Stimulated activated CD4-positive, alpha-beta T cell treated with anti-CD3 and anti-CD28 coated beads, Interleukin-15, amount 100 ng/mL, for 24 hours (primary cell): ENCODE data around the gene IL18R1.

Source experiments
- DNase-seq: peaks from one replicate; pipeline ENCODE4 v3.0.0-alpha.2; 2020

The IL18R1 gene

DNA sequence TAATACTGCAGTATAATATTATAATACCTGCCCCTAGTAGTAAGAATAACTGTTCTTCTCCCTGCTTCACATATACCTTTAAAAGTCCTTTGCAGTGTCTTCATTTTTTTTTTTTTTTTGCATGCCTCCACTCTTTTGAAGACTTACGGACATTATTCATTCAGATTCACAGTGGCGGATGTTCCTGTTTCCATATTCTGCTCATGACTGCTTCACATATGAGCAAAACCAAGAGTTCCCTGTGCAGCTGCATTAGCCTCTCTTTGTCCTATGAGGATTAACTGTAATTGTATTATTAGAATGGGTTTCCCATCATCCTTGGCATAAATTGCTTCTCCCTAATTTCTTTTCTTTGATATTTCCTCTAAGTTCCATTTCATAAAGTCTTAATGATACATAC, 80.1 kb downstream of the IL18R1 start:
- no peak for DNase-seq

DNA sequence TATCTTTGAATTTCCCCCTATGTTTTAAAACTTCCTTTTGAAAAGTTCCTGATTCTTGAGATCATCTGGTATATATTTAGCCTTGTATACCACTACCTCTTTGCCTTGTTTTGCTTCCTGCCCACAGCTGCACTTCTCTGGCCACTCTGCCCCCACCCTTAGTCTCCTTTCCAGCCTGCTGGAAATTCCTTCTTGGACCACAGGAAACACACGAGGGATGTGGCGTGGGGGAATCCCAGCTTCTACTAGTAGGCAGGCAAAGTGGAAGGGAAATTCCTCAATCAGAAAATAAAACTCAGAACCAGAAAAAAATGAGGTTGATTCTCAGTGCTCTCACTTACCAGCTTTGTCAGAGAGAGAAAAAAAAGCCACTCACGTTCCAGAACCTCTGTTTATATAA, 80.7 kb downstream of the IL18R1 start:
- DNase-seq: peak; percentile 47

DNA sequence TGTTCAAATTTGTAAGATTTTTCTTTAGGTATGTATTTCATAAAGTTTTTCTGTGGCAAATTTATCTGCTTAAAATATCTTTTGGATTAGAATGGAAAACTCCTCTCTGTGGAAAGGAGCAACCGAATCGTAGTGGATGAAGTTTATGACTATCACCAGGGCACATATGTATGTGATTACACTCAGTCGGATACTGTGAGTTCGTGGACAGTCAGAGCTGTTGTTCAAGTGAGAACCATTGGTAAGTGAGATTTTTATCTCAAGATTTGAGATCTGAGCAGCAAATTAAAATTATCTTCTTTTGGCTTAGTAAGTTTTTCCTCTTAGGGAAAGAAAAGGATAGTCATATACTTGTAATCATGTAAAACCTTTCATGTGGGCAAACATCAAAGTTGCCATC, 81.5 kb downstream of the IL18R1 start:
- peak; percentile 37 for DNase-seq

DNA sequence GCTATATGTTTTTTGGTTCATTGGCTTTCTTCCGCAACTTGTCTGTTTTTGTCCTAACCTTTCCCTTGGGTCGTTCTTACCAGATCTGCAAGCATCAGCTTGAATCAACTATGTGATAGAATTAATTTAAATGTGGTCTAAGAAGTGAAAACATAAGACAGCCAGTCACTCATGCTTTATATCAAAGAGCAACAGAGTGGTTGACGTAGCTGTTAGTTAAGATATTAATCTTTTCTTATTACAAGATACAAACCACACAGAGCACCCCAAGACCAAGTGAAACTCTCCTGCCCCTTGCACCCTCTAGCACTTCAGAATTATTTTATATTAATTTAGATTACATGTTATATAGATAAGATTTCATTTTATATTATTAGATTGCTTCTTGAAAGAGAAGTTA, 82.5 kb downstream of the IL18R1 start:
- DNase-seq: no peak

DNA sequence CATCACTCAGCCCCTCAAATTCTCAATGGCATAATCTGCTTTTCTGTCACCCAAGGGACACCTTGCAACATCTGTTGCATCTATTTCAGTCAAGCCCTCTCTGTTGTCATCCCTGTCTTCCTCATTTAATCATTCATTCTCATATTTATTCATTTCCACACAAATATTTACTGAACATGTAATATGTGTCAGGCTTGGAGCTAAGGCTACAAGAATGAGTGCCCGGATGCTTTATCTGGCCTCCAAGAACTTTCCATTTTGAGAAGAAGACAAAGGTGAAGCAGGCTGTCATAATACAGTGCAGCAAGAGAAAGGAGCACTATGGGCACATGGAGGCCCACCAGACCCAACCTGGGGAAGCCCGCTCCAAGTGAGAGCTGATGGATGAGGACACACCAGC, 83.0 kb downstream of the IL18R1 start:
- DNase-seq: no peak

DNA sequence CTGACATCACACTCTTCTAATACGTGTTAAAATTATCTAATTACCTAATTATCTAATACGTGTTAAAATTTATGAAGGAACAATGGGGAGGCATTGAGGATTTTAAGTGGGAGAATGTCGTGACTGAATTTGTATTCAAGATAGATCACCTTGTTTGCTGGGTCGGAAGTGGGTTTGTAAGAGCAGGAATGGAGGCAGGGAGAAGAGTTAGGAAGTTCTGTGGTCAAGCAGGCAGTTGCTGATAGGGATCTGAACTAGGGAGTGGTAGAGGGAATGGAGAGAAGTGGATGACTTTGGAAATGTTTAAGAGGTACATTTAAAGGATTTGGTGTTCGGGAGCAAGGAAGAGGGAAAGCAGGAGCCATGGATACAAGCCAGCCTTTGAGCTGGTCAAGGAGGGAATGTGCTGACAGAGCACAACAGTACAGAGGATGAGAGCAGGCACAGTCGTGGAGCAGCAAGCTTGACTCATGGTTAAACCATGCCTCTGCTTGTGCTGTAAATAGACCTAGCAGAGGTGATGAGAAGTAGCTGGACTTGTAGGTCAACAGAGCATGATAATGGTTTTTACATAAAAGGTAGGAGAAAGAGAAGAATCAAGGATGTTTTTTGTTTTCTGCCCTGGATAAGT, 83.6 kb downstream of the IL18R1 start:
- no peak for DNase-seq

DNA sequence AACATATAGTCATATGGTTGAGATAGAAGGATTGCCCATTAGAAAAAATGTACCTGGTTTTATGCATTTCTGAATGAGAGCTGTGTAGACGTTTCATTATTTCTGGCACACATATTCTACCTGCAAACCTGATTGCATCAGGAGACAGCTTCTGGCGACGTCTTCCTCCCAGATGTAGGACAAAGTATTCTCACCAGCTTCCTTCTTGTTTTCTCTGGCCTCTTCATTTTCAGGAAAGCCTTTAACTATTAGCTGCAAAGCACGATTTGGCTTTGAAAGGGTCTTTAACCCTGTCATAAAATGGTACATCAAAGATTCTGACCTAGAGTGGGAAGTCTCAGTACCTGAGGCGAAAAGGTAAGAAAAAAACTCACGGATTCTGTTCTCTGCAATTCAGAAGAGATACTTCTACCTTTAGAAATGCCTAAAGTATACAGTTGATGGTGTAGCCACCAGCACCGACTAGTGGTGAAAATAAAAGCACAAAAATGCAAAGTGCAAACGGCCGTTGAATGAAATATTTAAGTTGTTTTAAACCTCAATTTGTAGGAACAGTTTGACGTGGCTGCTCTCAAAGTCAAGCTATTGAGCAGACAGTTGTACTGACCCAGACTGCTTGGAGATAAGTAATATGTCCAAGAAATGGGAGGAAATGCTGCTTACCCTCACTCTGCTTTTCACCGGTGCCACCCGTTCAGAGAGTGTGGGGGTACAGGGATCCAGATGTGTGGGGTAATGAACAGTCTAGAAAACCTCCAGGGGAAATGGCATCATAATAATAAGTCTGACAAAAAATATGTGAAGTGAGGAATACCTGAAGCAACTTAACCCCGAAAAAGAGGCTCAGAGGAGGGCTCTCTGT, 87.6 kb downstream of the IL18R1 start:
- peak; percentile 58 for DNase-seq

DNA sequence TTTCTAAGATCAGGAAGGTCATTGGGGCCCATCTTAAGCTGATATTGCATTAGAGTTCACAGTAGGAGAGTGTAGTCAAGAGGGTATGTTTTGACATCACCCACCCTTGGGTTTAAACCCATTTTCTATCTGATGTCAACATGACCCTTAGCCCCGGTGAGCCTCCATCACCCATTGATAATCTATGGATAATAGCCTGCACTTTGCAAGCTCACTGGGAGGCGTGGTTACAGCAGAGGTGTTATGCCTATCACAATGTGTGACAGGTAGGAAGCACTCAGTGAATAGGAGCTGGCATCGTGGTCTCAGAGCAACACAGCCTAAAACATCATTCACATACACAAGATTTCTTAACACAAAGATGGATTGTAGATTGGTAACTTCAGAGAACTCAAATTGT, 88.6 kb downstream of the IL18R1 start:
- DNase-seq: no peak

DNA sequence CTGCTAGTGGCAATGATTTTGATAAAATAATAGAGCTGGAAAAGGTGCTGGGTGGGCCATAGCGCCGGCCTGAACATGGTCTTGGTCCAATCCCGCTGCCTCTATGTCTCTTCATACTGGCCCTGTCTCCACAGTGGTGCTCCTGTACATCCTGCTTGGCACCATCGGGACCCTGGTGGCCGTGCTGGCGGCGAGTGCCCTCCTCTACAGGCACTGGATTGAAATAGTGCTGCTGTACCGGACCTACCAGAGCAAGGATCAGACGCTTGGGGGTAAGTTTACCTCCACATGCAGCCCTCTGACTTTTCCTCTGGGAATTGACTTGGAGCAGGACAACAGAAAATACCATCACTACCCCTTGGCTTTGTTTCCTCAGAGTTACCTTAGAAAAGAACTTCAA, 91.3 kb downstream of the IL18R1 start:
- no peak for DNase-seq
